HCT116 (cell line): ENCODE data around the gene ASGR2.

Experiments used
- ATF3 ChIP-seq: IDR thresholded peaks from 2 replicates; pipeline ENCODE4 v1.6.1; 2012
- EGR1 ChIP-seq: IDR thresholded peaks from 2 replicates; pipeline ENCODE4 v1.6.1; 2012; ENCODE audit warnings: low read depth
- JUND ChIP-seq: IDR thresholded peaks from 2 replicates; pipeline ENCODE4 v1.6.1; 2012
- POLR2A ChIP-seq: IDR thresholded peaks from 2 replicates; pipeline ENCODE4 v1.7.0; 2011; ENCODE audit warnings: borderline replicate concordance; ENCODE audit not compliant: insufficient read depth, insufficient read length; ENCODE audit errors: extremely low read depth
- POLR2AphosphoS5 ChIP-seq: IDR thresholded peaks from 2 replicates; pipeline ENCODE4 v1.6.1; 2011; ENCODE audit warnings: mild to moderate bottlenecking, low read depth, low read length, moderate library complexity
- RAD21 ChIP-seq: IDR thresholded peaks from 2 replicates; pipeline ENCODE4 v1.6.1; 2012; ENCODE audit warnings: low read depth, mild to moderate bottlenecking
- SP1 ChIP-seq: IDR thresholded peaks from 2 replicates; pipeline ENCODE4 v1.6.1; 2012; ENCODE audit warnings: low read depth
- TCF7L2 ChIP-seq: IDR thresholded peaks from 2 replicates; pipeline ENCODE4 v1.7.0; 2011; ENCODE audit warnings: borderline replicate concordance, inconsistent platforms; ENCODE audit not compliant: insufficient read depth, insufficient read length; ENCODE audit errors: extremely low read depth
- YY1 ChIP-seq: IDR thresholded peaks from 2 replicates; pipeline ENCODE4 v1.6.1; 2011; ENCODE audit warnings: low read length, low read depth, moderate library complexity, mild to moderate bottlenecking; ENCODE audit not compliant: insufficient replicate concordance; ENCODE audit errors: extremely low read depth
- ZBTB33 ChIP-seq: IDR thresholded peaks from 2 replicates; pipeline ENCODE4 v1.6.1; 2011; ENCODE audit warnings: mild to moderate bottlenecking, low read length, moderate library complexity; ENCODE audit not compliant: insufficient replicate concordance; ENCODE audit errors: extremely low read depth
- ZFX ChIP-seq: fragments of 450-650 bp; IDR thresholded peaks from 2 replicates; pipeline ENCODE4 v1.6.1; 2017
- TF ChIP-seq, protein P1 (sequence below), 3 experiments: fragments of 200-600 bp in 1 of 3; sonication (generic) in 1 of 3; IDR thresholded peaks in 2 of 3; conservative IDR thresholded peaks in 1 of 3; 2 replicates each; pipeline ENCODE4 v1.5.1; 2012 to 2017; ENCODE audit warnings: low read depth in 2 of 3, low read length in 2 of 3, antibody characterized with exemption in 1 of 3, borderline replicate concordance in 1 of 3, control low read depth in 1 of 3, mild to moderate bottlenecking in 1 of 3, mixed read lengths in 1 of 3, mixed run types in 1 of 3, moderate library complexity in 1 of 3; ENCODE audit not compliant: insufficient read depth in 1 of 3
- TF ChIP-seq, protein P2 (sequence below): IDR thresholded peaks from 2 replicates; pipeline ENCODE4 v1.6.1; 2012

DNA sequence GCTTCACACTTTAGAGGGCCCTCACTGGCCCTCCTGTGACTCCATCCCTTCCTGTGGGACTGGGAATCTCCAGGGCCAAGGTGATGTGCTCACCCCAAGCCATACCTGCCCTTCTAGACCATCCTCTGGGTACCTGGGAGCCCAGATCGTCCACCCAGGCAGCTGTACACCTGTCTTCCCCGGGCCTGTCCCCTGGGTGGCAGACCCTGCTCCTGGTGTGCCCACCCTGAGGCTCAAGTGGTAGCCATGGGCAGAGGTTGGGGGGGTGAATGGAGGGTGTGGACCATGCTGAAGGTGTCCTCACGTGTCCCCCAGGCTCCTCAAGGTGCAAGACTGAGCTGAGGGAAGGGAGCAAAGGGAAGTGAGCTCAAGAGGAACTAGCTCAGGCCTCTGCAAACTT, 43.9 kb downstream of the ASGR2 start:
- TF ChIP-seq RAD21 = no peak
- TF ChIP-seq TCF7L2 = no peak
- TF ChIP-seq, protein P1, sequence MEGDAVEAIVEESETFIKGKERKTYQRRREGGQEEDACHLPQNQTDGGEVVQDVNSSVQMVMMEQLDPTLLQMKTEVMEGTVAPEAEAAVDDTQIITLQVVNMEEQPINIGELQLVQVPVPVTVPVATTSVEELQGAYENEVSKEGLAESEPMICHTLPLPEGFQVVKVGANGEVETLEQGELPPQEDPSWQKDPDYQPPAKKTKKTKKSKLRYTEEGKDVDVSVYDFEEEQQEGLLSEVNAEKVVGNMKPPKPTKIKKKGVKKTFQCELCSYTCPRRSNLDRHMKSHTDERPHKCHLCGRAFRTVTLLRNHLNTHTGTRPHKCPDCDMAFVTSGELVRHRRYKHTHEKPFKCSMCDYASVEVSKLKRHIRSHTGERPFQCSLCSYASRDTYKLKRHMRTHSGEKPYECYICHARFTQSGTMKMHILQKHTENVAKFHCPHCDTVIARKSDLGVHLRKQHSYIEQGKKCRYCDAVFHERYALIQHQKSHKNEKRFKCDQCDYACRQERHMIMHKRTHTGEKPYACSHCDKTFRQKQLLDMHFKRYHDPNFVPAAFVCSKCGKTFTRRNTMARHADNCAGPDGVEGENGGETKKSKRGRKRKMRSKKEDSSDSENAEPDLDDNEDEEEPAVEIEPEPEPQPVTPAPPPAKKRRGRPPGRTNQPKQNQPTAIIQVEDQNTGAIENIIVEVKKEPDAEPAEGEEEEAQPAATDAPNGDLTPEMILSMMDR (IDR thresholded peaks at IDR 0.05 in 2 of 3, conservative IDR thresholded peaks at IDR 0.05 in 1 of 3; ENCODE audit: borderline replicate concordance in 1 of 3, insufficient read depth in 1 of 3, low read depth in 2 of 3, low read length in 2 of 3) = no peak
- TF ChIP-seq SP1 = no peak
- TF ChIP-seq YY1 = no peak
- TF ChIP-seq, protein P2, sequence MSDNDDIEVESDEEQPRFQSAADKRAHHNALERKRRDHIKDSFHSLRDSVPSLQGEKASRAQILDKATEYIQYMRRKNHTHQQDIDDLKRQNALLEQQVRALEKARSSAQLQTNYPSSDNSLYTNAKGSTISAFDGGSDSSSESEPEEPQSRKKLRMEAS = no peak
- TF ChIP-seq POLR2AphosphoS5 = no peak
- no peak for TF ChIP-seq ZBTB33
- no peak for TF ChIP-seq POLR2A
- no peak for TF ChIP-seq JUND
- no peak for TF ChIP-seq ZFX
- TF ChIP-seq ATF3 = no peak
- TF ChIP-seq EGR1 = no peak
